ENCODE measurements around the gene FANCL.
"Not testable (repeated sequence)": the region's sequence is repeated elsewhere in the genome, so short reads cannot be mapped to it uniquely, and the experiment has no call there.

The FANCL gene

GRCh38 chr2:58186501-58186900, 54.6 kb downstream of the FANCL start:
- H3K9ac ChIP-seq (ENCODE audit: insufficient read length, low read depth), result no peak overlapping the region
- H3K4me1 ChIP-seq (ENCODE audit: insufficient read depth, insufficient read length), result no peaks in the 10 kb centered on the region
- TF ChIP-seq ZNF274 (IDR thresholded peaks at IDR 0.05; ENCODE audit: low read depth, low read length), result no peak
- no peak for TF ChIP-seq SUZ12 (IDR thresholded peaks at IDR 0.05; ENCODE audit: extremely low read depth, insufficient read depth, insufficient read length)
- TF ChIP-seq YY1 (IDR thresholded peaks at IDR 0.05; ENCODE audit: insufficient read depth, insufficient read length), result no peak
- no peaks in the 10 kb centered on the region for H3K27me3 ChIP-seq (ENCODE audit: insufficient read depth, insufficient read length)
- DNase-seq (ENCODE audit: low read depth, low spot score), result no peak
- no peaks in the 10 kb centered on the region for H3K9me3 ChIP-seq (ENCODE audit: insufficient read depth, low read length)
- peaks cover 13% of the 10 kb centered on the region for H3K36me3 ChIP-seq (ENCODE audit: insufficient read depth, insufficient read length, low read length)
- no peak overlapping the region for H3K4me3 ChIP-seq (ENCODE audit: insufficient read length, low read depth)

- Histone ChIP-seq H3K27me3 (ENCODE audit: insufficient read depth, insufficient read length) (no peaks in the 10 kb centered on the region), H3K9me3 (ENCODE audit: insufficient read depth, low read length) (no peaks in the 10 kb centered on the region), H3K4me1 (ENCODE audit: insufficient read depth, insufficient read length) (no peaks in the 10 kb centered on the region), H3K9ac (ENCODE audit: insufficient read length, low read depth) (no peak overlapping the region), H3K36me3 (ENCODE audit: insufficient read depth, insufficient read length, low read length) (no peaks in the 10 kb centered on the region), H3K4me3 (ENCODE audit: insufficient read length, low read depth) (no peak overlapping the region)
- no peak for DNase-seq (ENCODE audit: low read depth, low spot score)
- TF ChIP-seq ZNF274 (IDR thresholded peaks at IDR 0.05; ENCODE audit: low read depth, low read length), result no peak
- TF ChIP-seq SUZ12 (IDR thresholded peaks at IDR 0.05; ENCODE audit: extremely low read depth, insufficient read depth, insufficient read length), result no peak
- no peak for TF ChIP-seq YY1 (IDR thresholded peaks at IDR 0.05; ENCODE audit: insufficient read depth, insufficient read length)
These were observed 58.6 kb downstream of the FANCL start for GRCh38 chr2:58182527-58182926.

GRCh38 chr2:58180635-58181034, 60.5 kb downstream of the FANCL start:
- H3K4me1 ChIP-seq (ENCODE audit: insufficient read depth, insufficient read length), result no peaks in the 10 kb centered on the region
- no peak for DNase-seq (ENCODE audit: low read depth, low spot score)
- no peak overlapping the region for H3K9ac ChIP-seq (ENCODE audit: insufficient read length, low read depth)
- no peaks in the 10 kb centered on the region for H3K9me3 ChIP-seq (ENCODE audit: insufficient read depth, low read length)
- TF ChIP-seq YY1 (IDR thresholded peaks at IDR 0.05; ENCODE audit: insufficient read depth, insufficient read length), result no peak
- no peak for TF ChIP-seq SUZ12 (IDR thresholded peaks at IDR 0.05; ENCODE audit: extremely low read depth, insufficient read depth, insufficient read length)
- no peak for TF ChIP-seq ZNF274 (IDR thresholded peaks at IDR 0.05; ENCODE audit: low read depth, low read length)
- no peaks in the 10 kb centered on the region for H3K27me3 ChIP-seq (ENCODE audit: insufficient read depth, insufficient read length)
- H3K36me3 ChIP-seq (ENCODE audit: insufficient read depth, insufficient read length, low read length), result no peaks in the 10 kb centered on the region
- no peak overlapping the region for H3K4me3 ChIP-seq (ENCODE audit: insufficient read length, low read depth)

GRCh38 chr2:58180175-58180574, 61.0 kb downstream of the FANCL start:
- not testable (repeated sequence) for H3K27me3 ChIP-seq (ENCODE audit: insufficient read depth, insufficient read length); H3K9ac ChIP-seq (ENCODE audit: insufficient read length, low read depth); H3K4me1 ChIP-seq (ENCODE audit: insufficient read depth, insufficient read length); H3K9me3 ChIP-seq (ENCODE audit: insufficient read depth, low read length); H3K36me3 ChIP-seq (ENCODE audit: insufficient read depth, insufficient read length, low read length); DNase-seq (ENCODE audit: low read depth, low spot score); H3K4me3 ChIP-seq (ENCODE audit: insufficient read length, low read depth)

GRCh38 chr2:58177187-58177586, 63.9 kb downstream of the FANCL start:
- not testable (repeated sequence) for H3K4me1 ChIP-seq (ENCODE audit: insufficient read depth, insufficient read length); DNase-seq (ENCODE audit: low read depth, low spot score); H3K4me3 ChIP-seq (ENCODE audit: insufficient read length, low read depth); H3K27me3 ChIP-seq (ENCODE audit: insufficient read depth, insufficient read length); H3K9me3 ChIP-seq (ENCODE audit: insufficient read depth, low read length); H3K36me3 ChIP-seq (ENCODE audit: insufficient read depth, insufficient read length, low read length); H3K9ac ChIP-seq (ENCODE audit: insufficient read length, low read depth)

- not testable (repeated sequence) for DNase-seq (ENCODE audit: low read depth, low spot score); H3K36me3 ChIP-seq (ENCODE audit: insufficient read depth, insufficient read length, low read length); H3K4me1 ChIP-seq (ENCODE audit: insufficient read depth, insufficient read length); H3K9me3 ChIP-seq (ENCODE audit: insufficient read depth, low read length); H3K9ac ChIP-seq (ENCODE audit: insufficient read length, low read depth); H3K27me3 ChIP-seq (ENCODE audit: insufficient read depth, insufficient read length); H3K4me3 ChIP-seq (ENCODE audit: insufficient read length, low read depth)
- peak; percentile 26 for TF ChIP-seq YY1 (IDR thresholded peaks at IDR 0.05; ENCODE audit: insufficient read depth, insufficient read length)
These were observed 69.3 kb downstream of the FANCL start for GRCh38 chr2:58171831-58172230.

GRCh38 chr2:58170334-58170933, 70.7 kb downstream of the FANCL start:
- H3K9ac ChIP-seq (ENCODE audit: insufficient read length, low read depth); H3K27me3 ChIP-seq (ENCODE audit: insufficient read depth, insufficient read length); DNase-seq (ENCODE audit: low read depth, low spot score); H3K9me3 ChIP-seq (ENCODE audit: insufficient read depth, low read length); H3K4me1 ChIP-seq (ENCODE audit: insufficient read depth, insufficient read length); H3K36me3 ChIP-seq (ENCODE audit: insufficient read depth, insufficient read length, low read length); H3K4me3 ChIP-seq (ENCODE audit: insufficient read length, low read depth): not testable (repeated sequence)

GRCh38 chr2:58169845-58170244, 71.3 kb downstream of the FANCL start:
- H3K27me3 ChIP-seq (ENCODE audit: insufficient read depth, insufficient read length); H3K4me1 ChIP-seq (ENCODE audit: insufficient read depth, insufficient read length); H3K4me3 ChIP-seq (ENCODE audit: insufficient read length, low read depth); H3K36me3 ChIP-seq (ENCODE audit: insufficient read depth, insufficient read length, low read length); H3K9ac ChIP-seq (ENCODE audit: insufficient read length, low read depth); DNase-seq (ENCODE audit: low read depth, low spot score); H3K9me3 ChIP-seq (ENCODE audit: insufficient read depth, low read length): not testable (repeated sequence)

GRCh38 chr2:58168130-58168529, 73.0 kb downstream of the FANCL start:
- not testable (repeated sequence) for H3K4me3 ChIP-seq (ENCODE audit: insufficient read length, low read depth); DNase-seq (ENCODE audit: low read depth, low spot score); H3K9ac ChIP-seq (ENCODE audit: insufficient read length, low read depth)

More at GRCh38 chr2:58168130-58168529, 73.0 kb downstream of the FANCL start:
- not testable (repeated sequence) for H3K36me3 ChIP-seq (ENCODE audit: insufficient read depth, insufficient read length, low read length); H3K27me3 ChIP-seq (ENCODE audit: insufficient read depth, insufficient read length); H3K4me1 ChIP-seq (ENCODE audit: insufficient read depth, insufficient read length); H3K9me3 ChIP-seq (ENCODE audit: insufficient read depth, low read length)
